Pancreas (tissue), 10 donors: Measurements from ENCODE around the gene WFIKKN1. TPM values are rescaled to one million over a fixed set of nuclear protein-coding genes. Genes with fewer than 3 reads are reported as not detected.

Experiments
- ATAC-seq, 4 donors: fragments of 200-7000 bp; cut with Tn5 transposase; one replicate each; pipeline versions ENCODE4 v1.8.0 to v1.9.1; 2020; ENCODE audit warnings: mild to moderate bottlenecking in 4 of 4, moderate library complexity in 4 of 4
- DNase-seq, 6 donors: peaks; one replicate each; pipeline ENCODE4 v3.0.0-alpha.2; 2020
- FAIRE-seq: peaks from 2 replicates; lab custom pipeline; 2012; peaks lifted over from hg19 to GRCh38; lab: Jason Lieb, UNC
- H3K27ac ChIP-seq, 4 donors: fragments of 200-600 bp; sonication (generic); 1 replicate in 3 of 4; 2 replicates in 1 of 4; pipeline versions ENCODE4 v1.5.0 to v1.8.0; 2020
- H3K27me3 ChIP-seq, 4 donors: fragments of 200-600 bp; one replicate each; pipeline ENCODE4 v1.8.0; 2021
- H3K36me3 ChIP-seq, 3 donors: fragments of 200-600 bp; sonication (generic) in 1 of 3; one replicate each; pipeline versions ENCODE4 v1.5.0 to v1.8.0; 2020 to 2021
- H3K4me1 ChIP-seq, 3 donors: fragments of 200-600 bp; one replicate each; pipeline ENCODE4 v1.8.0; 2021
- H3K4me3 ChIP-seq, 4 donors: fragments of 200-600 bp; sonication (generic) in 2 of 4; one replicate each; pipeline versions ENCODE4 v1.5.0 to v1.8.0; 2020 to 2021
- H3K9me3 ChIP-seq, 4 donors: fragments of 200-600 bp; one replicate each; pipeline ENCODE4 v1.8.0; 2021
- CTCF ChIP-seq, 4 donors: fragments of 200-600 bp; sonication (generic) in 3 of 4; IDR thresholded peaks; one replicate each; pipeline versions ENCODE4 v1.5.0 to v1.8.0; 2021; ENCODE audit warnings: antibody characterized with exemption in 4 of 4
- WGBS, 2 donors: extraction: QIAGEN DNeasy Blood & Tissue Kit; methylation state at CpG; one replicate each; pipeline ENCODE4 v1.1.7; 2013; 5-methylcytosine and 5-hydroxymethylcytosine counted together
- intact Hi-C, 3 donors: fragments of 100-400 bp; cut with DNase I; formaldehyde crosslinking; loops; one replicate each; pipeline versions ENCODE4 v1.11.1 to v1.14.2; 2022
- polyA plus RNA-seq, 2 donors: library from polyadenylated mRNA; stranded (reverse); fragments of 200-250 nt; gene quantifications; one replicate each; pipeline ENCODE4 v1.2.3, GENCODE V29; 2013
- total RNA-seq, 6 donors: library from RNA; stranded (reverse); fragmentation: NEBNext Ultra II Directional in 4 of 6; extraction: Animal tissue kit (Norgen Biotek cat#: 25700) in 4 of 6; gene quantifications; one replicate each; pipeline versions ENCODE4 v1.2.1 to v1.2.4, GENCODE V29; 2021 to 2023
- donor health status: healthy with polysubstance abuse.
- donor health status: DM: no; HTN: no; CAD: no; lungs with moderate emphysema.
- donor health status: DM: no; HTN: no; CAD: no.
- donor health status: control.
- donor health status: control.
- donor health status: Bipolar disorder and iron deficiency.
- donor health status: DM: yes; HTN: yes; CAD: no.
- donor health status: DM: no; HTN: no; CAD: no.
- donor health status: DM: no; HTN: no; CAD: no.
- donor health status: DM: yes; HTN: yes; CAD: no.

WFIKKN1 gene
- total and polyA plus RNA-seq, 8 donors, result 0.75 to 13.8 (median 1.7) TPM

DNA sequence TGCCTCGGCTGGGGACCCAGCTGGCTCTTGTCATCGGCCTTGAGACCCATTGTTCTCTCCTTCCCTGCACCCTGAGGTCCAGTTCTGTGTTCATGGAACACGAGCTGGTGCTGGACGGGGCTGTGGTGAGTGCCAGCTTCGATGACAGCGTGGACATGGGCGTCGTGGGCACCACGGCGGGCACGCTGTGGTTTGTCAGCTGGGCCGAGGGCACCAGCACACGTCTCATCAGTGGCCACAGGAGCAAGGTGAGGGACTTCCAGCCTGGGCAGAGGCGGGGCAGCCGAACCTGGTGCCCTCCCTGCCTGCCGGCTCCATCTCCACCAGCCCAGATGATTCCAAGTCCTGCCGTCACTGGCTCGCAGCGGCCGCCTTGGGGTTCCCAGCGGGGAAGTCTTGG lies 31.8 kb downstream of the WFIKKN1 start:
- intact Hi-C loops, result loop anchor here in 1 of 3 donors (5.0 kb wide), 1 partner anchor 85 kb away; no protein-coding TSS in a partner anchor
- Histone ChIP-seq H3K27ac (no peak overlapping the region), H3K4me1 (peaks cover 6 to 8% (median 7%) of the 10 kb centered on the region in 3 donors), H3K9me3 (no peaks in the 10 kb centered on the region), H3K27me3 (no peaks in the 10 kb centered on the region), H3K36me3 (no peaks in the 10 kb centered on the region), H3K4me3 (no peak overlapping the region)
- DNase-seq (no peak), ATAC-seq (no peak), FAIRE-seq (no peak)
- no peak for TF ChIP-seq CTCF (IDR thresholded peaks at IDR 0.05)
- 90 to 92% methylated on average over 20 to 21 of the region's 21 CpGs for WGBS, 2 donors

- H3K27me3 ChIP-seq, result no peaks in the 10 kb centered on the region
- no peak for TF ChIP-seq CTCF (IDR thresholded peaks at IDR 0.05)
- DNase-seq (no peak), FAIRE-seq (no peak), ATAC-seq (no peak)
- no peak overlapping the region for H3K4me3 ChIP-seq
- H3K9me3 ChIP-seq, result no peaks in the 10 kb centered on the region
- 88 to 96% methylated on average over 13 of the region's 13 CpGs for WGBS, 2 donors
- no peak overlapping the region for H3K27ac ChIP-seq
- peaks cover under 1 to 10% (median 7%) of the 10 kb centered on the region in 3 donors for H3K4me1 ChIP-seq
- peaks cover 6 to 20% (median 18%) of the 10 kb centered on the region in 3 donors for H3K36me3 ChIP-seq
- intact Hi-C loops, result no loop called here
These were observed 35.8 kb downstream of the WFIKKN1 start for GRCh38 chr16:666572-666971.

- intact Hi-C loops, result no loop called here
- peak overlapping the region in 1 of 4 donors; percentile 98 for H3K4me3 ChIP-seq
- peaks cover 0 to 10% (median 7%) of the 10 kb centered on the region in 3 donors for H3K4me1 ChIP-seq
- no peaks in the 10 kb centered on the region for H3K9me3 ChIP-seq
- DNase-seq, result peak in 1 of 6 donors; percentile 84
- no peak for ATAC-seq
- no peak for TF ChIP-seq CTCF (IDR thresholded peaks at IDR 0.05)
- FAIRE-seq, result no peak
- H3K27me3 ChIP-seq, result no peaks in the 10 kb centered on the region
- 67 to 72% methylated on average over 22 of the region's 22 CpGs for WGBS, 2 donors
- peaks cover 6 to 25% (median 21%) of the 10 kb centered on the region in 3 donors for H3K36me3 ChIP-seq
- H3K27ac ChIP-seq, result peak overlapping the region in 2 of 4 donors; percentile 62 to 65
These were observed 36.5 kb downstream of the WFIKKN1 start for GRCh38 chr16:667113-667779.

DNA sequence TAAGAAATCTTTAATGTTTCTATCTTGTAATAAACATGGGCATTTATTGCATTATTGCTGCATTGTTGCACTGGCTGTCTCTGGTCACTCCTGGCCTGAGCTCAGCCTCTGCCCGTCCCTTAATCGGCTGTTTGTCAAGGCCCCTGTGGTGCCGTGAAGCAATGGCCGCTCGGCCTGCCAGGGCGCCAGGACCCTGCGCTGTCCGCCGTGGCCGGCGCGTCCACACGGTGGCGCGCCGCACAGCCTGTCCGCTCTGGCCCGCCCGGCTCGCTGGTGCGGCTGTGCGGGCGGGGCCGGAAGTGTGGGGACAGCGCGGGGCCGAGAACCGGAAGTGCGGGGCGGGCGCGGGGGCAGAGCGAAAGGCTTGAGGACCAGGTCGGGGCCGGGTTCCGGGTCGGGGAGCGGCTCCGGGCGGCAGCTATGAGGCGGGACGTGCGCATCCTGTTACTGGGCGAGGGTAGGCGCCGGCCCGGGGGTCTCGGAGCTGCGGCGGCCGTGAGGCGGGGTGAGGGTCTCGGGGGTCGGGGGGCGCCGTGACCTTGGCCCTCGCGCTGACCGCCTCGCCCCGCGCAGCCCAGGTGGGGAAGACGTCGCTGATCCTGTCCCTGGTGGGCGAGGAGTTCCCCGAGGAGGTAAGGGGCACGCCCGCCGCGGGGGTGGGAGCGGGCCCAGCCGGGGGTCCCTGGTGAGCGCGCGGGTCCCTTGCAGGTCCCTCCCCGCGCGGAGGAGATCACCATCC lies 37.2 kb downstream of the WFIKKN1 start, which contains the start of gene RHOT2:
Gene RHOT2, plus strand, starts transcription at position 353 of the 739 bp plus-strand sequence. Its CDS starts 68 bp downstream, at position 421.
- peak in 5 of 6 donors; percentile 87 to 95 (median 92) for DNase-seq
- intact Hi-C loops, result no loop called here
- 1% methylated on average over 58 to 78 of the region's 78 CpGs for WGBS, 2 donors
- Histone ChIP-seq H3K27ac (peak within 1 kb of the TSS; percentile 42 to 66 (median 64)), H3K4me1 (peaks cover 0 to 10% (median 7%) of the 10 kb centered on the region in 3 donors), H3K27me3 (no peaks in the 10 kb centered on the region), H3K36me3 (peaks cover 6 to 32% (median 27%) of the 10 kb centered on the region in 3 donors), H3K4me3 (peak within 1 kb of the TSS; percentile 84 to 100 (median 98)), H3K9me3 (no peaks in the 10 kb centered on the region)
- no peak for FAIRE-seq
- peak; percentile 82 to 87 (median 84) for TF ChIP-seq CTCF (IDR thresholded peaks at IDR 0.05)
- ATAC-seq, result peak; percentile 95 to 97 (median 96)
